GM12878 (cell line): ENCODE data around the gene UNC93A. TPM values are rescaled to one million over a fixed set of nuclear protein-coding genes. Genes with fewer than 3 reads are reported as not detected.

Source experiments
- ATAC-seq: fragments of 200-7000 bp; cut with Tn5 transposase; 3 replicates; pipeline ENCODE4 v1.9.1; 2020; ENCODE audit warnings: mild to moderate bottlenecking, moderate library complexity
- BruUV-seq: library from RNA; stranded (reverse); fragments of 400-500 nt; replicated peaks from 2 replicates; lab custom pipeline; 2021; lab: Mats Ljungman, UMichigan
- CTCF ChIA-PET: fragments of 300-600 bp; sonication (Branson Sonifier 250); formaldehyde crosslinking; extraction: SDS; loops from one replicate; lab custom pipeline; 2021; ENCODE audit warnings: inconsistent platforms; lab: Yijun Ruan, JAX
- POLR2A ChIA-PET: fragments of 350-600 bp; formaldehyde crosslinking; extraction: SDS; loops from one replicate; lab custom pipeline; 2021; ENCODE audit warnings: inconsistent platforms; lab: Charles Lee
- RAD21 ChIA-PET: fragments of 300-600 bp; sonication (Branson Sonifier 250); formaldehyde crosslinking; loops from one replicate; lab custom pipeline; 2023; ENCODE audit warnings: antibody characterized with exemption; ENCODE audit not compliant: unreplicated experiment; lab: Charles Lee
- SMC1A ChIA-PET: fragments of 300-600 bp; sonication (Branson Sonifier 250); formaldehyde crosslinking; loops from one replicate; lab custom pipeline; 2023; ENCODE audit not compliant: unreplicated experiment, uncharacterized antibody; lab: Charles Lee
- DNase-seq: peaks from one replicate; pipeline ENCODE4 v3.0.0-alpha.2; 2011; ENCODE audit warnings: low read depth, low spot score
- FAIRE-seq: peaks from 3 replicates; lab custom pipeline; 2011; peaks lifted over from hg19 to GRCh38; lab: Jason Lieb, UNC
- H2AFZ ChIP-seq: 2 replicates; pipeline ENCODE4 v1.6.0; 2011; ENCODE audit warnings: low read depth, low read length, control low read depth; ENCODE audit not compliant: control insufficient read depth
- H3K27ac ChIP-seq: 2 replicates; pipeline ENCODE4 v1.5.1; 2011; ENCODE audit warnings: control low read depth; ENCODE audit not compliant: control insufficient read depth, insufficient read depth
- H3K27me3 ChIP-seq, 2 experiments: replicated peaks in 1 of 2; 2 replicates each; pipeline versions ENCODE4 v1.6.0 to v1.6.1; 2011; ENCODE audit warnings: low read length in 1 of 2; ENCODE audit not compliant: control insufficient read depth in 2 of 2, insufficient read depth in 2 of 2
- H3K36me3 ChIP-seq, 2 experiments: 2 replicates each; pipeline ENCODE4 v1.5.1; 2011; ENCODE audit warnings: low read length in 1 of 2; ENCODE audit not compliant: control insufficient read depth in 2 of 2, insufficient read depth in 2 of 2
- H3K4me1 ChIP-seq: 2 replicates; pipeline ENCODE4 v1.6.1; 2011; ENCODE audit warnings: mild to moderate bottlenecking, low read length, moderate library complexity, mixed read lengths; ENCODE audit not compliant: control insufficient read depth, insufficient read depth
- H3K4me2 ChIP-seq: 2 replicates; pipeline ENCODE4 v1.6.0; 2011; ENCODE audit warnings: control low read depth; ENCODE audit not compliant: control insufficient read depth, insufficient read depth
- H3K4me3 ChIP-seq: fragments of 200-600 bp; sonication (generic); 2 replicates; pipeline ENCODE4 v1.5.1; 2016
- H3K79me2 ChIP-seq: 2 replicates; pipeline ENCODE4 v1.6.0; 2011; ENCODE audit warnings: low read length; ENCODE audit not compliant: control insufficient read depth, insufficient read depth
- H3K9ac ChIP-seq: 2 replicates; pipeline ENCODE4 v1.8.0; 2011; ENCODE audit warnings: low read length, control low read depth, mixed read lengths; ENCODE audit not compliant: control insufficient read depth, insufficient read depth
- H3K9me3 ChIP-seq: replicated peaks from 3 replicates; pipeline ENCODE4 v1.5.1; 2011; ENCODE audit warnings: mild to moderate bottlenecking, low read length; ENCODE audit not compliant: control insufficient read depth, insufficient read depth
- H4K20me1 ChIP-seq: 2 replicates; pipeline ENCODE4 v1.6.0; 2011; ENCODE audit not compliant: control insufficient read depth, insufficient read depth
- CBX3 ChIP-seq: fragments of 200-600 bp; sonication (generic); IDR thresholded peaks from 2 replicates; pipeline ENCODE4 v1.6.1; 2016; ENCODE audit warnings: low read depth, borderline replicate concordance
- CHD4 ChIP-seq: fragments of 200-600 bp; sonication (generic); IDR thresholded peaks from 2 replicates; pipeline ENCODE4 v1.6.1; 2016; ENCODE audit warnings: mild to moderate bottlenecking
- CTCF ChIP-seq, 3 experiments: IDR thresholded peaks in 2 of 3; conservative IDR thresholded peaks in 1 of 3; 2 replicates each; pipeline ENCODE4 v1.5.1; 2011; ENCODE audit warnings: low read depth in 3 of 3, low read length in 3 of 3, mild to moderate bottlenecking in 3 of 3, control low read depth in 2 of 3, moderate library complexity in 2 of 3, inconsistent platforms in 1 of 3, mixed read lengths in 1 of 3; ENCODE audit not compliant: control insufficient read depth in 2 of 3, insufficient read depth in 1 of 3; ENCODE audit errors: extremely low read depth in 1 of 3
- EED ChIP-seq: sonication (generic); IDR thresholded peaks from 2 replicates; pipeline ENCODE4 v1.6.1; 2016; ENCODE audit warnings: antibody characterized with exemption, low read depth
- EP300 ChIP-seq, 2 experiments: fragments of 150-350 bp in 1 of 2; IDR thresholded peaks; 2 replicates each; pipeline ENCODE4 v1.6.1; 2011 to 2012; ENCODE audit warnings: low read depth in 2 of 2, low read length in 2 of 2, borderline replicate concordance in 1 of 2, improper control_type of control experiment in 1 of 2, inconsistent platforms in 1 of 2; ENCODE audit not compliant: control insufficient read depth in 1 of 2
- GATAD2B ChIP-seq: fragments of 450-650 bp; conservative IDR thresholded peaks from 2 replicates; pipeline ENCODE4 v1.6.1; 2017; ENCODE audit warnings: low read depth, mild to moderate bottlenecking, moderate library complexity
- IKZF1 ChIP-seq: fragments of 450-650 bp; conservative IDR thresholded peaks from 2 replicates; pipeline ENCODE4 v1.6.1; 2017; ENCODE audit warnings: antibody characterized with exemption, mild to moderate bottlenecking
- MEF2A ChIP-seq: IDR thresholded peaks from 2 replicates; pipeline ENCODE4 v1.6.1; 2011; ENCODE audit warnings: low read depth, mild to moderate bottlenecking, low read length, moderate library complexity; ENCODE audit not compliant: insufficient read depth
- RBBP5 ChIP-seq: fragments of 200-600 bp; sonication (generic); conservative IDR thresholded peaks from 2 replicates; pipeline ENCODE4 v1.6.1; 2016
- SIN3A ChIP-seq: IDR thresholded peaks from 2 replicates; pipeline ENCODE4 v1.6.1; 2012; ENCODE audit warnings: low read depth, low read length, improper control_type of control experiment
- SKIL ChIP-seq: fragments of 450-650 bp; IDR thresholded peaks from 2 replicates; pipeline ENCODE4 v1.6.1; 2017; ENCODE audit warnings: mild to moderate bottlenecking, low read depth, inconsistent platforms; ENCODE audit not compliant: poor library complexity, severe bottlenecking
- SMAD1 ChIP-seq: fragments of 450-650 bp; IDR thresholded peaks from 2 replicates; pipeline ENCODE4 v1.6.1; 2018; ENCODE audit warnings: mild to moderate bottlenecking, low read depth; ENCODE audit not compliant: partially characterized antibody
- SMAD5 ChIP-seq: IDR thresholded peaks from 2 replicates; pipeline ENCODE4 v1.6.1; 2016; ENCODE audit warnings: antibody characterized with exemption, low read depth
- SREBF1 ChIP-seq: IDR thresholded peaks from 2 replicates; pipeline ENCODE4 v1.6.1; 2012; ENCODE audit warnings: mild to moderate bottlenecking, low read length
- TBL1XR1 ChIP-seq: IDR thresholded peaks from 2 replicates; pipeline ENCODE4 v1.6.1; 2012; ENCODE audit warnings: low read depth, low read length, improper control_type of control experiment
- WRNIP1 ChIP-seq: IDR thresholded peaks from 2 replicates; pipeline ENCODE4 v1.6.1; 2011; ENCODE audit warnings: low read depth, low read length, improper control_type of control experiment, borderline replicate concordance
- ZNF687 ChIP-seq: fragments of 450-650 bp; IDR thresholded peaks from 2 replicates; pipeline ENCODE4 v1.6.1; 2017; ENCODE audit warnings: mild to moderate bottlenecking, moderate library complexity
- ZZZ3 ChIP-seq: IDR thresholded peaks from 2 replicates; pipeline ENCODE4 v1.6.1; 2011; ENCODE audit warnings: low read depth; ENCODE audit not compliant: control insufficient read depth, insufficient read length
- WGBS: methylation state at CpG from one replicate; pipeline ENCODE4 v1.1.6; 2016; ENCODE audit warnings: low lambda C conversion rate; ENCODE audit not compliant: insufficient replicate concordance, insufficient coverage; ENCODE audit errors: missing lambda C conversion rate; 5-methylcytosine and 5-hydroxymethylcytosine counted together
- in situ Hi-C: fragments of 300-500 bp; cut with MboI; formaldehyde crosslinking; loops from 9 replicates; pipeline ENCODE4 v1.14.3; 2018; ENCODE audit warnings: mixed read lengths
- intact Hi-C: fragments of 100-400 bp; cut with micrococcal nuclease; formaldehyde crosslinking; loops from one replicate; pipeline ENCODE4 v1.14.2; 2022; ENCODE audit not compliant: unreplicated experiment
- polyA plus RNA-seq, 11 experiments: library from polyadenylated mRNA; depleted of rRNA in 4 of 11; unstranded in 6 of 11; stranded (reverse) in 5 of 11; fragments of >200 nt; fragmentation: Nextera tagmentation in 4 of 11; fragmentation: Illumina TruSeq in 1 of 11; extraction: Ambion mirVana in 4 of 11; extraction: Trizol in 1 of 11; gene quantifications; 1 replicate in 1 of 11; 2 replicates in 10 of 11; pipeline versions ENCODE4 v1.2.1 to v1.2.3, GENCODE V29; 2011 to 2016; ENCODE audit warnings: inconsistent platforms in 2 of 11, missing spikeins in 2 of 11, low read depth in 1 of 11
- total RNA-seq, 4 experiments: library from RNA; depleted of rRNA in 3 of 4; stranded (reverse); fragments of >200 nt in 3 of 4; fragmentation: Illumina TruSeq in 1 of 4; extraction: Trizol in 1 of 4; gene quantifications; 2 replicates each; pipeline versions ENCODE4 v1.2.1 to v1.2.3, GENCODE V29; 2013 to 2021

UNC93A gene
- total and polyA plus RNA-seq, 10 of the 15 experiments (the other 5 are each of a cell fraction or from before 2014, with no cell fraction given), result 0.37 TPM; not detected in 9

- POLR2A ChIA-PET, result no interaction called here
- no peak for DNase-seq
- TF ChIP-seq TBL1XR1 (no peak), SMAD1 (no peak), RBBP5 (no peak), ZZZ3 (no peak), IKZF1 (no peak), SMAD5 (no peak), CTCF (IDR thresholded peaks at IDR 0.05 in 2 of 3, conservative IDR thresholded peaks at IDR 0.05 in 1 of 3; ENCODE audit: control insufficient read depth in 2 of 3, extremely low read depth in 1 of 3, insufficient read depth in 1 of 3, low read depth in 3 of 3, low read length in 3 of 3) (no peak), SREBF1 (no peak), MEF2A (no peak), ZNF687 (no peak), SIN3A (no peak), EP300 (IDR thresholded peaks at IDR 0.05; ENCODE audit: borderline replicate concordance in 1 of 2, control insufficient read depth in 1 of 2, low read depth in 2 of 2, low read length in 2 of 2) (no peak), CHD4 (no peak), WRNIP1 (no peak), SKIL (no peak), GATAD2B (no peak), EED (no peak), CBX3 (no peak)
Measured at GRCh38 chr6:167294241-167294640, 3.1 kb downstream of the UNC93A start.

More at GRCh38 chr6:167294241-167294640, 3.1 kb downstream of the UNC93A start:
- WGBS, result 48% methylated on average over 12 of the region's 12 CpGs
- no peak overlapping the region for H3K9ac ChIP-seq
- H4K20me1 ChIP-seq, result no peaks in the 10 kb centered on the region
- H3K36me3 ChIP-seq, result no peaks in the 10 kb centered on the region
- RAD21 ChIA-PET, result no interaction called here
- no peak for FAIRE-seq
- no peak overlapping the region for H2AFZ ChIP-seq
- no peaks in the 10 kb centered on the region for H3K4me1 ChIP-seq
- ATAC-seq, result no peak
- BruUV-seq, result no TSS peak
- H3K79me2 ChIP-seq, result no peaks in the 10 kb centered on the region
- SMC1A ChIA-PET, result no interaction called here
- H3K27ac ChIP-seq, result no peak overlapping the region
- intact Hi-C loops (loop anchor here (5.0 kb wide), 1 partner anchor 517 kb away; no protein-coding TSS in a partner anchor), in situ Hi-C loops (loop anchor here (5.0 kb wide), 1 partner anchor 522 kb away; no protein-coding TSS in a partner anchor)
- CTCF ChIA-PET, result no interaction called here
- H3K27me3 ChIP-seq, result peaks cover 1 to 6% of the 10 kb centered on the region in 2 experiments; a peak in 2 of 4 replicates
- H3K9me3 ChIP-seq, result no peaks in the 10 kb centered on the region
- H3K4me2 ChIP-seq, result no peak overlapping the region
- no peak overlapping the region for H3K4me3 ChIP-seq
